GM20000 (cell line): ENCODE data around the gene PXN.

ENCODE experiments used
- DNase-seq: peaks from one replicate; pipeline ENCODE4 v3.0.0; 2012; ENCODE audit warnings: low spot score
- CTCF ChIP-seq: IDR thresholded peaks from 2 replicates; pipeline ENCODE4 v1.5.1; 2012; ENCODE audit warnings: mild to moderate bottlenecking, control low read depth; ENCODE audit errors: extremely low read depth, missing control alignments

The PXN gene

GRCh38 chr12:120175062-120175461 lies 90.5 kb downstream of the PXN start:
- TF ChIP-seq CTCF: no peak
- no peak for DNase-seq

DNA sequence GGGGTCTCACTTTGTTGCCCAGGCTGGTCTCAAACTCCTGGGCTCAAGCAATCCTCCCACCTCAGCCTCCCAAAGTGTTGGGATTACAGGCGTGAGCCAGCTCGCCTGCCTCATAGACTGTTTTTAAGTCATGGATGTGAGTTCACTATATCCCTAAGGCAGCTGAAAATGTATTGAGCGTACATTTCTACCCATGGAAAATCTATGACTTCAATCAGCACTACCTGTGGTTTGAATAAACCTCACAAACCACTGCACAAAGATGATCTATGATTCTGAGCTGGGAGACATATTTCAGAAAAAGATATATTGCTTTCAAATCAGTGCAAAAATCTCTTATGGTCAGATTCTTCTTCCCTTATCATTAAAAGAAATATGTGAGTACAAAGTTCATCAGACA lies 93.5 kb downstream of the PXN start:
- no peak for DNase-seq
- no peak for TF ChIP-seq CTCF

- no peak for TF ChIP-seq CTCF
- DNase-seq: no peak
Observed at GRCh38 chr12:120170631-120171030, 94.9 kb downstream of the PXN start.

DNA sequence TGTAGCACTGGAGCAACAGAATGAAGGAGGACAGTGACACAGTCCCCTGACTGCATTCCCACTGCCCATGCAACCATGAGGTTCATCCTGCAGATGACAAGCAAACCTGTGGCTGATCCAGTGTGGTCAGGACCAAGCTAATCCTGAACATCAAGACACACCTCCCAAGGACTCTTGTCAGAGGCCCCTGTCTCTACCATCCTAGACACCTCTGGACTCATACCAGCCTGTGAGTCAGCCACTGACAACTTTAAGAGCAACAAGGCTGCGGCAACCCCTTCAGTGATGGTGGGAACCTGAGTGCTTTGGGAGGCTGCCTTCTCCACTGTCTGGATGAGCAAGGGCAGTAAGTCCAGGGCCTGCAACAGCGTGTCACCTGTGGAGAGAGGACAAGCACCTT lies 95.6 kb downstream of the PXN start:
- DNase-seq: no peak
- no peak for TF ChIP-seq CTCF

GRCh38 chr12:120168337-120168736 lies 97.2 kb downstream of the PXN start:
- DNase-seq: no peak

DNA sequence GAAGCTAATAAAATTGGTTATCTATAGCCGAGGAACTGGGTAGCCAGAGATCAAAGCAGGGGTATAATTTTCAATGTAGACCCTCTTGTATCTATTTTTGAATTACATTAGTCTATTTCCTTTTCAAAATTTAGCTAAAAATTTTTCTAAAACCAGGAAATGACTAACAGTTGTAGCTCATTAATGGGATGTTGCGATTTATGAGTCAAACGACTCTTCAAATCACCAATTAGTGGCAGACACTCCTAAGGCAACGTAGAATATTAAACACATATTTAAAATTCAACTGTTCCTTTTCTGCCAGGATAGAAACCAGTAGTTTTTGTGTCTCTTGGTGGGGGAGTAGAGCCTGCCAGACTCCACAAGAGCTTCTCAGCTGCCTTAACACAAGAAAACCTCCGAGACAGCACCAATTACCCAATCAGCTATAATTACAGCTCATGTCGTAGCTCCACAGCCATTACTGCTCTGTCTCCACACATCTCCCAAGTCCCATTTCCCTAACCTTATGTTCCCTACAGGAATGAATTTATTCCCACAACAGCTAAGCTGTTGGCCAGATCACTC lies 97.9 kb downstream of the PXN start:
- TF ChIP-seq CTCF: no peak
- DNase-seq: no peak

More at GRCh38 chr12:120168337-120168736, 97.2 kb downstream of the PXN start:
- no peak for TF ChIP-seq CTCF

- no peak for DNase-seq
- TF ChIP-seq CTCF: no peak
Observed at GRCh38 chr12:120164293-120164692, 101.2 kb downstream of the PXN start.

DNA sequence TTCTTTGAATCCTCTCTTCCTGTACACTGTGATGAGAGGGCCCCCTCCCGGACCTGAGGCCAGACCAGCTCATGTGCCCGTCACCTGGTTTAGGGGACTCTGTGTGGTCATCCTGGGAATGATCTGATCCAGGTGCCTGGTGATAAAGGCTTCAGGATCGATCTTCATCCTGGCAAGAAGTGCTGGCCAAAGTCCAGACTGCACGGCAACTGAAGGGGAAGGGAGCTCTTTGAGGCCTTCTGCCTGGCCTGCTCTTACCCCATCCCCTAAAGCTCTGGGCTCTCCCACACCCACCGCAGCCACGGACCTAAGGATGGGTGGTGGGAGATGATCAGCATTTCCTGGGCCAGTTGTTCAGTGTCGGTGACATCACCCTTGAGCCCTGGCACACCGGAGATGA lies 102.8 kb downstream of the PXN start:
- no peak for DNase-seq
- TF ChIP-seq CTCF: no peak
